Esophagus muscularis mucosa (tissue), 4 donors: ENCODE data around the gene PPP2R3A. TPM values are rescaled to one million over a fixed set of nuclear protein-coding genes. Genes with fewer than 3 reads are reported as not detected.

Experiments
- DNase-seq: peaks from one replicate; pipeline ENCODE4 v3.0.0-alpha.2; 2017; ENCODE audit errors: extremely low spot score
- H3K27ac ChIP-seq, 4 donors: fragments of 200-600 bp; sonication (generic); replicated peaks in 1 of 4; 1 replicate in 3 of 4; 2 replicates in 1 of 4; pipeline ENCODE4 v1.5.1; 2016 to 2019; ENCODE audit warnings: mild to moderate bottlenecking in 1 of 4
- H3K27me3 ChIP-seq, 4 donors: fragments of 200-600 bp; sonication (generic); one replicate each; pipeline versions ENCODE4 v1.5.1 to v1.6.0; 2016 to 2019
- H3K36me3 ChIP-seq, 4 donors: fragments of 200-600 bp; sonication (generic); one replicate each; pipeline ENCODE4 v1.5.1; 2016 to 2019
- H3K4me1 ChIP-seq, 4 donors: fragments of 200-600 bp; sonication (generic); one replicate each; pipeline ENCODE4 v1.5.1; 2016 to 2019
- H3K4me3 ChIP-seq, 4 donors: fragments of 200-600 bp; sonication (generic); 1 replicate in 2 of 4; 2 replicates in 2 of 4; pipeline ENCODE4 v1.5.1; 2016 to 2019; ENCODE audit warnings: mild to moderate bottlenecking in 4 of 4, moderate library complexity in 1 of 4
- H3K9me3 ChIP-seq, 4 donors: fragments of 200-600 bp; sonication (generic); 1 replicate in 3 of 4; 2 replicates in 1 of 4; pipeline ENCODE4 v1.5.1; 2016 to 2019
- CTCF ChIP-seq, 3 experiments: fragments of 200-600 bp in 2 of 3; fragments of 450-650 bp in 1 of 3; sonication (generic) in 2 of 3; IDR thresholded peaks; one replicate each; pipeline ENCODE4 v1.5.1; 2017 to 2019; ENCODE audit warnings: antibody characterized with exemption in 3 of 3, mild to moderate bottlenecking in 2 of 3, moderate library complexity in 1 of 3
- EP300 ChIP-seq: sonication (generic); formaldehyde crosslinking; IDR thresholded peaks from one replicate; pipeline ENCODE4 v1.6.1; 2017; ENCODE audit warnings: antibody characterized with exemption
- POLR2A ChIP-seq: fragments of 450-650 bp; IDR thresholded peaks from one replicate; pipeline ENCODE4 v1.6.1; 2017; ENCODE audit warnings: antibody characterized with exemption, moderate library complexity, mild to moderate bottlenecking, low read depth
- POLR2AphosphoS5 ChIP-seq, 2 donors: sonication (generic); formaldehyde crosslinking; IDR thresholded peaks; one replicate each; pipeline ENCODE4 v1.6.1; 2017; ENCODE audit warnings: antibody characterized with exemption in 2 of 2
- WGBS: methylation state at CpG from one replicate; pipeline ENCODE4 v1.1.5; 2018; 5-methylcytosine and 5-hydroxymethylcytosine counted together
- intact Hi-C: fragments of 100-400 bp; cut with DNase I; formaldehyde crosslinking; loops from one replicate; pipeline ENCODE4 v1.15.1; 2023
- total RNA-seq, 4 donors: library from RNA; depleted of rRNA; stranded (reverse); fragments of >200 nt; gene quantifications; one replicate each; pipeline versions ENCODE4 v1.1.0 to v1.2.1, GENCODE V29; 2016

Gene PPP2R3A
- total RNA-seq: 10 to 100 TPM; 19.4 to 28.9 (median 26.3) TPM

- Histone ChIP-seq H3K9me3 (peaks cover 0 to 7% (median 3%) of the 10 kb centered on the region in 4 donors), H3K27me3 (no peaks in the 10 kb centered on the region), H3K27ac (peak within 1 kb of the TSS; percentile 95 to 97 (median 96)), H3K4me3 (peak within 1 kb of the TSS; percentile 70 to 86 (median 78)), H3K4me1 (peaks cover 20 to 54% (median 50%) of the 10 kb centered on the region in 4 donors), H3K36me3 (no peaks in the 10 kb centered on the region)
- peak; percentile 97 for DNase-seq
- TF ChIP-seq CTCF (IDR thresholded peaks at IDR 0.05) (no peak), EP300 (no peak), POLR2A (peak; percentile 23), POLR2AphosphoS5 (IDR thresholded peaks at IDR 0.05) (peak; percentile 54 to 84)
- WGBS: 2% methylated on average over 11 of the region's 83 CpGs
- intact Hi-C loops: loop anchor here (5.0 kb wide), 1 partner anchor 72 kb away; no protein-coding TSS in a partner anchor
Observed at GRCh38 chr3:135965506-135966270, at the start of gene PPP2R3A. Gene PPP2R3A (plus strand): TSS chr3:135965728. CDS start chr3:136001499, 35,771 bp downstream.

GRCh38 chr3:135916310-135916709, 49.2 kb upstream of the PPP2R3A start:
- H3K4me3 ChIP-seq: no peak overlapping the region
- no peaks in the 10 kb centered on the region for H3K27me3 ChIP-seq
- H3K27ac ChIP-seq: no peak overlapping the region
- intact Hi-C loops: no loop called here
- H3K4me1 ChIP-seq: peaks cover 0 to 4% (median 0%) of the 10 kb centered on the region in 4 donors
- H3K9me3 ChIP-seq: no peaks in the 10 kb centered on the region
- WGBS: 64% methylated on average over 4 of the region's 4 CpGs
- no peaks in the 10 kb centered on the region for H3K36me3 ChIP-seq
- no peak for DNase-seq
- no peak for TF ChIP-seq CTCF (IDR thresholded peaks at IDR 0.05)
- no peak for TF ChIP-seq EP300
- no peak for TF ChIP-seq POLR2A

- no peak overlapping the region for H3K4me3 ChIP-seq
- no peaks in the 10 kb centered on the region for H3K36me3 ChIP-seq
- H3K4me1 ChIP-seq: peaks cover 0 to 4% (median 0%) of the 10 kb centered on the region in 4 donors
- DNase-seq: peak; percentile 75
- H3K27me3 ChIP-seq: no peaks in the 10 kb centered on the region
- H3K9me3 ChIP-seq: no peaks in the 10 kb centered on the region
- 61% methylated on average over 3 of the region's 3 CpGs for WGBS
- no peak overlapping the region for H3K27ac ChIP-seq
- intact Hi-C loops: no loop called here
- TF ChIP-seq POLR2A: no peak
- TF ChIP-seq EP300: no peak
- no peak for TF ChIP-seq CTCF (IDR thresholded peaks at IDR 0.05)
- TF ChIP-seq POLR2AphosphoS5 (IDR thresholded peaks at IDR 0.05): no peak
Observed at GRCh38 chr3:135917076-135917475, 48.5 kb upstream of the PPP2R3A start.

GRCh38 chr3:135917927-135918597, 47.5 kb upstream of the PPP2R3A start:
- Histone ChIP-seq H3K27ac (no peak overlapping the region), H3K27me3 (no peaks in the 10 kb centered on the region), H3K4me3 (no peak overlapping the region), H3K36me3 (no peaks in the 10 kb centered on the region), H3K4me1 (peaks cover 0 to 4% (median 0%) of the 10 kb centered on the region in 4 donors), H3K9me3 (no peaks in the 10 kb centered on the region)
- DNase-seq: no peak
- intact Hi-C loops: loop anchor here (2.0 kb wide), 1 partner anchor 123 kb away; no protein-coding TSS in a partner anchor
- WGBS: 86% methylated on average over 8 of the region's 8 CpGs
- TF ChIP-seq CTCF (IDR thresholded peaks at IDR 0.05) (no peak), POLR2A (no peak), POLR2AphosphoS5 (IDR thresholded peaks at IDR 0.05) (no peak), EP300 (no peak)
